ENCODE data around the gene ZNF304.

ZNF304 gene

DNA sequence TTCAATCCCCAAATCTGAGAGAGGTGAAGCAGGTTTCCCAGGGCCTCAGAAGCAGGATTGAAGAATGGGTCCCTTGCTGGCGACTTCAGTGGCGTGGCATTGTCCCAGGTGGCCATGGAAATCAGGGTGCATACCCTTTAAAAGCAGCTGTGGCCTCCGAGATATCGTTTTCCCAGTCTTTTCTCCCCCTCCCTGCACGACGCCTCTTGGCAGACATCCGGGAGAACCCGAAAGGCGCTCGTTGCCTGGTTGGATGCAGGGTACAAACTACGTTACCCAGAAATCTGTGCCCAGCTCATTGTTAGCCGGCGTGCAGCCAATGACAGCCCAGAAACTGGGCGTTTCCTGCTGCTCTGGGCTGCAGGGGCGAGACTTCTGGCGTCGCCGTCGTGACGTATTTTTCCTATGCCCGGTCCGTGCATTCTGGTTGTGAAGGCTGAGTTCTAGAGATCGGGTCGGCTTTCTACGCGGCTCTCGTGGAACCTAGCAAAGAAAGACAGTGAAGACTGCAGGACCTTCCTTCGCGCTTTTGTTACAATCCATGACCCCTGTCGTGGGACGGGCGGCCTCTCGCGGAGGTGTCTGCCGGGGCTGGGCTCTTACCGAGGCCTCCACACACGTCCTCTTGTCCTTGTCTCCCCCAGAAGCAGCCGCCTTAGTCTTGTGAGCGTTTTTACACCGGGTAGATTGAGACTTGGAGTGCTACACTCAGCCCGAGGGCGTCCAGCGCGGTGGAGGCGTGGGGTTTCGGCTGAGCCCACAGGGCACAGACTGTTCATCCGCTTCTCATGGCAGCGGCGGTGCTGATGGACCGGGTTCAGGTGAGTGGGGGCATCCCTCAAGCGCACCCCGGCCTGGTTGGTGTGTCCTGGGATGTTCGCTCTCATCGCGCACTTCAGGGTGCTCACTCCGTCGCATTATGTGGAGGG lies at the start of gene ZNF304:
Gene ZNF304, plus strand, starts transcription at position 395 of the 929 bp plus-strand sequence. Its CDS starts 394 bp downstream, at position 789.
- H3K36me3 ChIP-seq (ENCODE audit: control insufficient read depth in 1 of 2, insufficient read depth in 2 of 2, low read length in 2 of 2): peaks cover 26 to 37% of the 10 kb centered on the region in 2 donors
- H3K4me1 ChIP-seq (ENCODE audit: control insufficient read depth in 1 of 2, insufficient read depth in 2 of 2, low read length in 2 of 2): peaks cover 11 to 24% of the 10 kb centered on the region in 2 donors
- H3K4me3 ChIP-seq (ENCODE audit: low read depth in 1 of 2, low read length in 2 of 2): peak within 1 kb of the TSS; percentile 94
- no peaks in the 10 kb centered on the region for H3K27me3 ChIP-seq (ENCODE audit: low read depth, low read length)
- peaks cover 18 to 39% of the 10 kb centered on the region in 2 donors for H3K9me3 ChIP-seq (ENCODE audit: control insufficient read depth in 1 of 2, low read length in 2 of 2)
- peak within 1 kb of the TSS; percentile 86 for H3K27ac ChIP-seq (ENCODE audit: low read length)

DNA sequence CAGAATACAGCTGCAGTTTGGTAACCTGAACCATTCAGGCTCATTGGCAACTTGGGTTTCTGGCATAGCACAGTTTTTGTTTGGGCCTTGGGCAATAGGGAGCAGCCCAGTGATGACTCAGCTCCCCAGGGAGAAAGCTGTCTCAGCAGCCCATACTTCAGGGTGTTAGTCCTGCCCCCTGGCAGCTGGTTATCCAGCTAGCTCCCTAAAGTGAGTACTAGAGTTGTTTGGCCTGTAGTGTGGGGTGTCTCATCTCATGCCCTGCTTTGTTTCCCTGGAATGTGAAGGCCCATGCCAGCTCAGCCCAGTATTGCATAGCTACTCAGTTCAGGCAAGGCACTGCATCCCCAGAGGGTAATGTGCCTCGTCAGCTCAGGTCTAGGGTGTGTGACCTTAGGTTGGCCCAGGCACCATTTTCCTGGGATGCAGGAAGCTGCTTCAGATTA lies 49.0 kb upstream of the ZNF304 start:
- H3K4me1 ChIP-seq (ENCODE audit: control insufficient read depth in 1 of 2, insufficient read depth in 2 of 2, low read length in 2 of 2): no peaks in the 10 kb centered on the region
- peaks cover 6 to 58% of the 10 kb centered on the region in 2 donors for H3K36me3 ChIP-seq (ENCODE audit: control insufficient read depth in 1 of 2, insufficient read depth in 2 of 2, low read length in 2 of 2)
- H3K9me3 ChIP-seq (ENCODE audit: control insufficient read depth in 1 of 2, low read length in 2 of 2): no peaks in the 10 kb centered on the region
- peak overlapping the region in 1 of 2 donors; percentile 16 for H3K4me3 ChIP-seq (ENCODE audit: low read depth in 1 of 2, low read length in 2 of 2)
- H3K27me3 ChIP-seq (ENCODE audit: low read depth, low read length): no peaks in the 10 kb centered on the region
- no peak overlapping the region for H3K27ac ChIP-seq (ENCODE audit: low read length)

DNA sequence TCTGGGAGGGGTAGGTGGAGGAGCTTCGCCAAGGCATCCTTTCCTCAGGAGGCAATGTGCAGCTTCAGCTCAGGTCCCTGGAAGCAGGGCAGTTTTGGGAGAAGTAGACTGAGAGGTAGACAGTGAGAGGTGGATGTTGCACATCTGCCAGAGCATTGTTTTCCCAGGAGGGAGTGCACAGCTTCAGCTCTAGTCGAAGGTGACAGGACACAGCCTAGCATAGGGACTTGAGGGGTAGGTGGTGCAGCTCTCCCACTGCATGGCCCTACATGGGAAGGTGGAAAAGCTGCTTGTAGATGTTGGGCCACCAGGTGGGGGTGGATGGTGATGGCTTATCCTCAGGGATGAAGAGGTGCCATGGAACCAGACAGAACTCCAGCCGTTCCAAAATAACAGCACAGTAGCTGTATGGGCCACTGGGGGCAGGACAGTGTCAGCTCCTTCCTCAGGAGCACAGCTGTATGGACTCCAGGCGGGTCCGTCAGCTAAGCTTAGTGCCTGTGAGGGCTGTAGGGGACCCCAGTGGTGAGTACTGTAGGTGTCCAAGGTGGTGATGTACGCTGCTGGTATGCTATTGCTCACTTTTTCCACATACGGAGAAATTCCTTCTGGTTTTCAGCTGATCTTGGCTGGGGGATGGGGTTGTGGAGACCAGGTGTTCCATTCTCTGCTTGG lies 48.2 kb upstream of the ZNF304 start:
- no peak overlapping the region for H3K27ac ChIP-seq (ENCODE audit: low read length)
- H3K27me3 ChIP-seq (ENCODE audit: low read depth, low read length): no peaks in the 10 kb centered on the region
- H3K4me1 ChIP-seq (ENCODE audit: control insufficient read depth in 1 of 2, insufficient read depth in 2 of 2, low read length in 2 of 2): no peaks in the 10 kb centered on the region
- H3K9me3 ChIP-seq (ENCODE audit: control insufficient read depth in 1 of 2, low read length in 2 of 2): no peaks in the 10 kb centered on the region
- H3K4me3 ChIP-seq (ENCODE audit: low read depth in 1 of 2, low read length in 2 of 2): peak overlapping the region in 1 of 2 donors; percentile 7
- peaks cover 6 to 58% of the 10 kb centered on the region in 2 donors for H3K36me3 ChIP-seq (ENCODE audit: control insufficient read depth in 1 of 2, insufficient read depth in 2 of 2, low read length in 2 of 2)

DNA sequence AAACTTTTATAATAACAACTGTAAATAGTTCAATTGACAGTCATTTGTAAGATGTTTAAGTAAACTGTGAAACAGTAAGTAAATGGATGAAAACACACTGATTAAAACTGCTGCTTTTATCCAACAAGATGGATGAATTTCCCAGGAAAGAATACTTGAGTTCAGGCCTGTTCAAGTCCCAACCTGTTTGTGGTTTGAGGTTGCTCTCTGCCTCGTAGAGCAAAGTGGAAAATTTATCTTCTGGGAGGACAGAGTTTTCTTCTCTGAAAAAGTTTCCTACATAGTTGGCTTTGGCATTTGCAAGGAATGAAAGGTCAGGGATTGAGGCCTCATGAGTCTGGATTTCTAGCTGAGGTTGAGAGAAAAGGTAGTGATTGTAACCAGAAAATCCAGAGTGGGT lies 46.0 kb upstream of the ZNF304 start:
- Histone ChIP-seq H3K27me3 (ENCODE audit: low read depth, low read length) (no peaks in the 10 kb centered on the region), H3K9me3 (ENCODE audit: control insufficient read depth in 1 of 2, low read length in 2 of 2) (no peaks in the 10 kb centered on the region), H3K4me3 (ENCODE audit: low read depth in 1 of 2, low read length in 2 of 2) (no peak overlapping the region), H3K27ac (ENCODE audit: low read length) (no peak overlapping the region), H3K36me3 (ENCODE audit: control insufficient read depth in 1 of 2, insufficient read depth in 2 of 2, low read length in 2 of 2) (peaks cover 6 to 42% of the 10 kb centered on the region in 2 donors), H3K4me1 (ENCODE audit: control insufficient read depth in 1 of 2, insufficient read depth in 2 of 2, low read length in 2 of 2) (no peaks in the 10 kb centered on the region)

DNA sequence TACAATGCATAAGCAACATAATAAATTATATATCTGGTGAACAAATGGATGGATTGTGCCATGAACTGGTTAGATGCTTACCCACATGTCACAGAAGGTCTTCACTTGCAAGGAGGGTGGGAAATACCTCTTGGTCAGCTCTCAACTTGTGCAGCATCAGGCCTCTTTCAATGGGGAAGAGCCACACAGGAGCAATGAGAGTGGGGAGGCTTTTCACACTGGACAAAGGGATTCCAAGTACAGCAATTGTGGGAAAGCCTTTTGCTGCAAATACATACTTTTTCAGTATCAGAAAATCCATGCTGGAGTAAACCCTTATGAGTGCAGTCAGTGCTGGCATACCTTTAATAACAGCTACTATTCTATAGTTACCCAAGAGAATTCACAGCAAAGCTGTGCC lies 42.6 kb upstream of the ZNF304 start:
- H3K9me3 ChIP-seq (ENCODE audit: control insufficient read depth in 1 of 2, low read length in 2 of 2): no peaks in the 10 kb centered on the region
- H3K4me3 ChIP-seq (ENCODE audit: low read depth in 1 of 2, low read length in 2 of 2): no peak overlapping the region
- H3K36me3 ChIP-seq (ENCODE audit: control insufficient read depth in 1 of 2, insufficient read depth in 2 of 2, low read length in 2 of 2): peaks cover 0 to 17% of the 10 kb centered on the region in 2 donors

DNA sequence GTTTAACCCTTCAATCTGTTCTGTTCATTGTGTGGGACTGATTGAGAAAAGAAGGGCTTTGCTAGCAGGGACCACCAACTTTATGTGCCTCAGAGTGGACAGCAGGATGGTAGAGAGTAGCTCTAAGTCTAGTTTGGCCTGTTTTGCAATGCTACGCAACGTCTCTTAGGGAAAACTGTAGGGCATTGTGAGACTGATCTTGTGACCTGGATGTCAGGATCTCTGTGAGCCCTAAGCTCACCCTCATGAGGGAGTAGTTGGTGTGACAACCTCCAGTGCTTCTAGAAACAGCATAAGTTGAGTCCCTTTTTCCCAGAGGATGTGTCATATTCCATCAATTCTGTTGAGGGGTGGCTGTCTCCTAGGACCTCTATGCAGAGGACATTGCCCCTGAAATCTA lies 40.3 kb upstream of the ZNF304 start:
- H3K27me3 ChIP-seq (ENCODE audit: low read depth, low read length): no peaks in the 10 kb centered on the region
- no peaks in the 10 kb centered on the region for H3K9me3 ChIP-seq (ENCODE audit: control insufficient read depth in 1 of 2, low read length in 2 of 2)
- no peak overlapping the region for H3K4me3 ChIP-seq (ENCODE audit: low read depth in 1 of 2, low read length in 2 of 2)
- H3K36me3 ChIP-seq (ENCODE audit: control insufficient read depth in 1 of 2, insufficient read depth in 2 of 2, low read length in 2 of 2): peaks cover 0 to 2% of the 10 kb centered on the region in 2 donors
- H3K4me1 ChIP-seq (ENCODE audit: control insufficient read depth in 1 of 2, insufficient read depth in 2 of 2, low read length in 2 of 2): no peaks in the 10 kb centered on the region
- H3K27ac ChIP-seq (ENCODE audit: low read length): no peak overlapping the region

More for the DNA sequence above, 42.6 kb upstream of the ZNF304 start:
- Histone ChIP-seq H3K4me1 (ENCODE audit: control insufficient read depth in 1 of 2, insufficient read depth in 2 of 2, low read length in 2 of 2) (no peaks in the 10 kb centered on the region), H3K27me3 (ENCODE audit: low read depth, low read length) (no peaks in the 10 kb centered on the region), H3K27ac (ENCODE audit: low read length) (no peak overlapping the region)

DNA sequence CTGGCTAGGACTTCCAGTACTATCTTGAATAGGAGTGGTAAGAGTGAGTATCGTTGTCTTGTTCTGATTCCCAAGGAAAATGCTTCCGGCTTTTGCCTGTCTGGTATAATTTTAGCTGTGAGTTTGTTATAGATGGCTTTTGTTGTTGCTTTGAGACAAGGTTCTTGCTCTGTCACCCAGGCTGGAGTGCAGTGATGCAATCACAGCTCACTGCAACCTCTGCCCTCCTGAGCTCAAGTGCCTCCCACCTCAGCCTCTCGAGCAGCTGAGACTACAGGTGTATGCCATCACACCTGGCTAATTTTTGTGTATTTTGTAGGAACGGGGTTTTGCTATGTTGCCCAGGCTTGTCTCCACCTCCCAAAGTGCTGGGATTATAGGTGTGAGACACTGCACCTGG lies 36.9 kb upstream of the ZNF304 start:
- H3K27me3 ChIP-seq (ENCODE audit: low read depth, low read length): no peaks in the 10 kb centered on the region
- no peaks in the 10 kb centered on the region for H3K4me1 ChIP-seq (ENCODE audit: control insufficient read depth in 1 of 2, insufficient read depth in 2 of 2, low read length in 2 of 2)
- no peaks in the 10 kb centered on the region for H3K36me3 ChIP-seq (ENCODE audit: control insufficient read depth in 1 of 2, insufficient read depth in 2 of 2, low read length in 2 of 2)
- no peak overlapping the region for H3K4me3 ChIP-seq (ENCODE audit: low read depth in 1 of 2, low read length in 2 of 2)
- H3K27ac ChIP-seq (ENCODE audit: low read length): no peak overlapping the region
- no peaks in the 10 kb centered on the region for H3K9me3 ChIP-seq (ENCODE audit: control insufficient read depth in 1 of 2, low read length in 2 of 2)

DNA sequence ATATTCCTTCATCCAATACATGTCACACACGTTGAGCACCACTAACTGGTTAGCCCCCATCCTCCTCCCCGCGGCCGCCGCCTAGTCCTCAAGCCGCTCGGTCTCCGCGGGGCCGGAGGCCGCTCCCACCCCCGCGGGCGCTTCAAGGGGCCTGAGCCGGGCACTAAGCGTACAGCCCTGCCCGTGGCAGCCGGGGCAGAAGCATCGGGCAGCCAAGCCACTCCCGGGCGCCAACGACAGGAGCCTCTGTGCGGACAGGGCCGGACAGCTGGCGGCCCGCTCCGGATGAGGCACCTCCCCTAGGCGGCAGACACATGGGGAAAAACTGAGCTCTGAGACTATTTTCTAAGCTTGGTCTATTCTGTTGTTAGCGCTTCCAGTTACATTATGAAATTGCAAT lies 33.6 kb upstream of the ZNF304 start:
- Histone ChIP-seq H3K4me1 (ENCODE audit: control insufficient read depth in 1 of 2, insufficient read depth in 2 of 2, low read length in 2 of 2) (peaks cover 12 to 14% of the 10 kb centered on the region in 2 donors), H3K9me3 (ENCODE audit: control insufficient read depth in 1 of 2, low read length in 2 of 2) (peaks cover 0 to 7% of the 10 kb centered on the region in 2 donors), H3K4me3 (ENCODE audit: low read depth in 1 of 2, low read length in 2 of 2) (peak overlapping the region in 1 of 2 donors; percentile 36), H3K27ac (ENCODE audit: low read length) (no peak overlapping the region), H3K27me3 (ENCODE audit: low read depth, low read length) (no peaks in the 10 kb centered on the region), H3K36me3 (ENCODE audit: control insufficient read depth in 1 of 2, insufficient read depth in 2 of 2, low read length in 2 of 2) (no peaks in the 10 kb centered on the region)

DNA sequence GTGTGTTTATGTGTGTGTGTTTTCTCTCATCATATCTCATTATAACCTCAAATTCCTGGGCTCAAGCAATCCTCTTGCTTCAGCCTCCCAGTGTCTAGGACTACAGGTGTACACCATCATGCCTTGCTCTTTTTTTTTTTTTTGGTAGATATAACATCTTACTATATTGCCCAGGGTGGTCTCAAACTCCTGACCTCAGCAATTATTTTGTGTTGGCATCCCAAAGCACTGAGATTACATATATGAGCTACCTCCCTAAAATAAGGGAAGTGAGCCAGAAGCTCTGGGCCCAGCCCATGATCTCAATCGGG lies 31.2 kb upstream of the ZNF304 start:
- Histone ChIP-seq H3K27me3 (ENCODE audit: low read depth, low read length) (no peaks in the 10 kb centered on the region), H3K27ac (ENCODE audit: low read length) (peak overlapping the region; percentile 69), H3K4me1 (ENCODE audit: control insufficient read depth in 1 of 2, insufficient read depth in 2 of 2, low read length in 2 of 2) (peaks cover 12 to 14% of the 10 kb centered on the region in 2 donors), H3K9me3 (ENCODE audit: control insufficient read depth in 1 of 2, low read length in 2 of 2) (peaks cover 0 to 21% of the 10 kb centered on the region in 2 donors), H3K4me3 (ENCODE audit: low read depth in 1 of 2, low read length in 2 of 2) (peak overlapping the region; percentile 82 to 89), H3K36me3 (ENCODE audit: control insufficient read depth in 1 of 2, insufficient read depth in 2 of 2, low read length in 2 of 2) (peaks cover 6 to 15% of the 10 kb centered on the region in 2 donors)

DNA sequence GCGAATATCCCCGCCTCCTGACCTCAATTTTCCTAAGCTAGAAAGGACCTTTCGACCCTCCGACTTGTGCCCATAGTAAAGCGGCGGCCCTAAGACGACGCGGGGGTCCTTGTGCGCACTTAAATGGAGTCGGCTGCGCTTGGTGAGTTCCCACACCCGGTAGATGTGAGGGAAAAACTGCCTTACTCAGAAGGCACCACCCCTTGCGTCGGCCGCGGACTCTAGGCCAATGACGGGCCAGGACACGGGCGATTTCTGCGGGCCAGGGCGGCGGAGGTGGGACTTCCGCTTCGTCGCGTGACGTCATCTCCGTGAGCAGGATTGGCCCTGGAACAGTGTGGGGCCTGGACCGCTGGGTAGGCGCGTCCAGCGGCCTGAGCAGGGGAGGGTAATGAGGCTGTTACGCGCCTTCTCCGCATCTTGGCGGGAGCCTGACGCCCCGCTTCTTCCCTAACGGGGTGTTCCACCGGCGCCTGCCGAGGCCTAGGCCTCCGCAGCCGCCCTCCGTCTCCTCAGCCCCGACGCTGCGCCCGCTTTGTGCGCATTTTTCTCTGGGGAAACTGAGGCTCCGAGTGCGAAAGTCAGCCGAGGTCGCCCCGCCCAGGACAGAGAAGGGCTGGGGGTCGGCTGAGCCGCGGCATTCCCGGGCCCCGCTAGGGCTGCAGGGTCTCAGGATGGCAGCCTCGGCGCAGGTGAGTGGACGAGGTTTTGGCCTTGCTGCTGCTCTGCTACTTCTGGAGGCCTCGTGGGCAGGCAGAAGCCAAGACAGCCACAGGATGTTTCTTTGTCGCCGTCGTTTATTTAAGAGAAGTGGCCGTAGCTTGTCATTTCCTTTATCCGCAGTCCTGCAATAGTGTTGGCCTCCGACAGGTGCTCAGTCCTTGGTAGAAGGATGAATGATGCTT lies 30.6 kb upstream of the ZNF304 start, which contains the start of gene ZNF543:
Gene ZNF543, plus strand, starts transcription at position 293 of the 905 bp plus-strand sequence. Its CDS starts 382 bp downstream, at position 675.
- H3K4me1 ChIP-seq (ENCODE audit: control insufficient read depth in 1 of 2, insufficient read depth in 2 of 2, low read length in 2 of 2): peaks cover 12 to 14% of the 10 kb centered on the region in 2 donors
- H3K4me3 ChIP-seq (ENCODE audit: low read depth in 1 of 2, low read length in 2 of 2): peak within 1 kb of the TSS; percentile 82 to 89
- H3K27ac ChIP-seq (ENCODE audit: low read length): peak within 1 kb of the TSS; percentile 69
- H3K9me3 ChIP-seq (ENCODE audit: control insufficient read depth in 1 of 2, low read length in 2 of 2): peaks cover 3 to 27% of the 10 kb centered on the region in 2 donors
- H3K36me3 ChIP-seq (ENCODE audit: control insufficient read depth in 1 of 2, insufficient read depth in 2 of 2, low read length in 2 of 2): peaks cover 12 to 21% of the 10 kb centered on the region in 2 donors
- H3K27me3 ChIP-seq (ENCODE audit: low read depth, low read length): no peaks in the 10 kb centered on the region

Data from muscle layer of duodenum (tissue), 2 donors.